IMR-90 (cell line): ENCODE results near the gene AK2. TPM values are rescaled to one million over a fixed set of nuclear protein-coding genes. Genes with fewer than 3 reads are reported as not detected.
A peak's percentile ranks its signal among the peaks of the same experiment; 100 is the strongest.

Source experiments
- ATAC-seq: fragments of 200-7000 bp; cut with Tn5 transposase; 2 replicates; pipeline ENCODE4 v1.9.1; 2020; ENCODE audit warnings: low read depth, mild to moderate bottlenecking, moderate library complexity
- BruUV-seq: library from RNA; stranded (reverse); fragments of 400-500 nt; replicated peaks from 2 replicates; lab custom pipeline; 2021; lab: Mats Ljungman, UMichigan
- CTCF ChIA-PET: fragments of 300-600 bp; formaldehyde crosslinking; extraction: SDS; loops from one replicate; lab custom pipeline; 2021; ENCODE audit warnings: antibody characterized with exemption; lab: Yijun Ruan, JAX
- POLR2A ChIA-PET: fragments of 300-600 bp; sonication (Branson Sonifier 250); formaldehyde crosslinking; loops from one replicate; lab custom pipeline; 2022; ENCODE audit warnings: antibody characterized with exemption; ENCODE audit not compliant: unreplicated experiment; lab: Charles Lee
- DNase-seq: peaks from one replicate; pipeline ENCODE4 v3.0.0; 2013
- H2AFZ ChIP-seq: replicated peaks from 2 replicates; pipeline ENCODE3; 2013; ENCODE audit warnings: low read length, mild to moderate bottlenecking; ENCODE audit not compliant: poor library complexity
- H2AK5ac ChIP-seq: 2 replicates; pipeline ENCODE4 v1.6.1; 2013; ENCODE audit warnings: low read depth, low read length, inconsistent platforms
- H2AK9ac ChIP-seq: replicated peaks from 2 replicates; pipeline ENCODE3; 2013; ENCODE audit warnings: mild to moderate bottlenecking, low read depth, low read length, moderate library complexity; ENCODE audit not compliant: poor library complexity
- H2BK120ac ChIP-seq: 2 replicates; pipeline ENCODE4 v1.6.1; 2013; ENCODE audit warnings: low read depth, low read length, inconsistent platforms
- H2BK15ac ChIP-seq: 3 replicates; pipeline ENCODE4 v1.6.1; 2013; ENCODE audit warnings: low read depth, low read length, inconsistent platforms
- H2BK20ac ChIP-seq: 2 replicates; pipeline ENCODE4 v1.6.1; 2013; ENCODE audit warnings: low read depth, mild to moderate bottlenecking, inconsistent platforms, low read length, moderate library complexity
- H2BK5ac ChIP-seq: 2 replicates; pipeline ENCODE4 v1.6.1; 2013; ENCODE audit warnings: mild to moderate bottlenecking, low read depth, low read length, inconsistent platforms; ENCODE audit not compliant: poor library complexity, severe bottlenecking
- H3K14ac ChIP-seq: replicated peaks from 2 replicates; pipeline ENCODE4 v1.6.1; 2013; ENCODE audit warnings: low read depth, low read length, inconsistent platforms
- H3K18ac ChIP-seq: 2 replicates; pipeline ENCODE4 v1.6.1; 2013; ENCODE audit warnings: low read depth, low read length, control low read depth
- H3K23ac ChIP-seq: 2 replicates; pipeline ENCODE4 v1.6.1; 2013; ENCODE audit warnings: low read depth, low read length, inconsistent platforms
- H3K27ac ChIP-seq: 2 replicates; pipeline ENCODE4 v1.5.1; 2013; ENCODE audit warnings: mild to moderate bottlenecking, control low read depth, low read length; ENCODE audit not compliant: insufficient read depth
- H3K27me3 ChIP-seq: 2 replicates; pipeline ENCODE4 v1.6.1; 2013; ENCODE audit warnings: low read length; ENCODE audit not compliant: control insufficient read depth, insufficient read depth
- H3K36me3 ChIP-seq: 2 replicates; pipeline ENCODE4 v1.6.1; 2013; ENCODE audit warnings: low read length, mixed read lengths; ENCODE audit not compliant: control insufficient read depth, insufficient read depth
- H3K4ac ChIP-seq: 2 replicates; pipeline ENCODE4 v1.6.1; 2013; ENCODE audit warnings: low read depth, low read length, inconsistent platforms
- H3K4me1 ChIP-seq: 2 replicates; pipeline ENCODE4 v1.6.1; 2013; ENCODE audit warnings: low read length, mixed read lengths; ENCODE audit not compliant: control insufficient read depth, insufficient read depth
- H3K4me2 ChIP-seq: 2 replicates; pipeline ENCODE4 v1.6.1; 2013; ENCODE audit warnings: low read depth, mild to moderate bottlenecking, control low read depth, low read length, moderate library complexity
- H3K4me3 ChIP-seq: 2 replicates; pipeline ENCODE4 v1.5.1; 2013; ENCODE audit warnings: low read depth, mild to moderate bottlenecking, control low read depth, low read length, moderate library complexity; ENCODE audit not compliant: insufficient read depth
- H3K56ac ChIP-seq: 2 replicates; pipeline ENCODE4 v1.6.1; 2013; ENCODE audit warnings: low read length, inconsistent platforms; ENCODE audit not compliant: insufficient read depth; ENCODE audit errors: extremely low read depth
- H3K79me1 ChIP-seq, 2 experiments: 2 replicates each; pipeline ENCODE4 v1.6.1; 2013; ENCODE audit warnings: low read length in 2 of 2, inconsistent platforms in 1 of 2, low read depth in 1 of 2
- H3K9ac ChIP-seq: 2 replicates; pipeline ENCODE4 v1.6.1; 2013; ENCODE audit warnings: low read depth, low read length, control low read depth
- H3K9me1 ChIP-seq: 2 replicates; pipeline ENCODE4 v1.6.1; 2013; ENCODE audit warnings: low read length, inconsistent platforms; ENCODE audit not compliant: insufficient read depth
- H3K9me3 ChIP-seq: 2 replicates; pipeline ENCODE4 v1.6.1; 2013; ENCODE audit warnings: low read length; ENCODE audit not compliant: control insufficient read depth, insufficient read depth
- H4K20me1 ChIP-seq: 2 replicates; pipeline ENCODE4 v1.6.1; 2013; ENCODE audit warnings: low read length, inconsistent platforms; ENCODE audit not compliant: insufficient read depth
- H4K5ac ChIP-seq: 2 replicates; pipeline ENCODE4 v1.6.1; 2013; ENCODE audit warnings: mild to moderate bottlenecking, low read depth, low read length, control low read depth
- H4K8ac ChIP-seq, 2 experiments: 2 replicates each; pipeline ENCODE4 v1.6.1; 2013; ENCODE audit warnings: low read depth in 2 of 2, low read length in 2 of 2, control low read depth in 1 of 2, inconsistent platforms in 1 of 2
- H4K91ac ChIP-seq: 2 replicates; pipeline ENCODE4 v1.6.1; 2013; ENCODE audit warnings: low read depth, low read length, inconsistent platforms; ENCODE audit not compliant: insufficient read depth
- BHLHE40 ChIP-seq: fragments of 150-350 bp; IDR thresholded peaks from 2 replicates; pipeline ENCODE4 v1.6.1; 2016; ENCODE audit warnings: mild to moderate bottlenecking, low read depth, low read length
- CHD1 ChIP-seq: IDR thresholded peaks from 2 replicates; pipeline ENCODE4 v1.6.1; 2012; ENCODE audit warnings: low read depth, low read length, improper control_type of control experiment
- ELK1 ChIP-seq: fragments of 150-350 bp; IDR thresholded peaks from 2 replicates; pipeline ENCODE4 v1.6.1; 2016; ENCODE audit warnings: low read depth, mild to moderate bottlenecking, low read length, moderate library complexity, borderline replicate concordance
- FOS ChIP-seq: fragments of 150-350 bp; IDR thresholded peaks from 2 replicates; pipeline ENCODE4 v1.6.1; 2016; ENCODE audit warnings: low read depth, low read length
- MAFK ChIP-seq: IDR thresholded peaks from 2 replicates; pipeline ENCODE4 v1.6.1; 2012; ENCODE audit warnings: low read depth, low read length, improper control_type of control experiment
- MAZ ChIP-seq: IDR thresholded peaks from 2 replicates; pipeline ENCODE4 v1.6.1; 2012; ENCODE audit warnings: low read depth, mild to moderate bottlenecking, low read length, improper control_type of control experiment, moderate library complexity, borderline replicate concordance
- NFE2L2 ChIP-seq: fragments of 150-350 bp; IDR thresholded peaks from 2 replicates; pipeline ENCODE4 v1.6.1; 2016; ENCODE audit warnings: low read depth, mild to moderate bottlenecking, low read length
- POLR2A ChIP-seq: IDR thresholded peaks from 2 replicates; pipeline ENCODE4 v1.6.1; 2012; ENCODE audit warnings: mild to moderate bottlenecking, low read depth, low read length
- RAD21 ChIP-seq: IDR thresholded peaks from 2 replicates; pipeline ENCODE4 v1.6.1; 2012; ENCODE audit warnings: low read length, improper control_type of control experiment
- RCOR1 ChIP-seq: IDR thresholded peaks from 2 replicates; pipeline ENCODE4 v1.6.1; 2012; ENCODE audit warnings: mild to moderate bottlenecking, low read length, improper control_type of control experiment; ENCODE audit not compliant: insufficient replicate concordance
- RFX5 ChIP-seq: IDR thresholded peaks from 2 replicates; pipeline ENCODE4 v1.8.0; 2012; ENCODE audit warnings: low read depth, mild to moderate bottlenecking, low read length, moderate library complexity
- USF2 ChIP-seq: fragments of 150-350 bp; IDR thresholded peaks from 2 replicates; pipeline ENCODE4 v1.6.1; 2017; ENCODE audit warnings: mild to moderate bottlenecking, antibody characterized with exemption, low read length, low read depth
- WGBS, 2 experiments: methylation state at CpG; one replicate each; pipeline versions ENCODE4 v1.1.5 to v1.1.7; 2013; ENCODE audit warnings: missing lambda C conversion rate in 2 of 2; ENCODE audit not compliant: insufficient read length in 1 of 2; ENCODE audit errors: extremely low coverage in 2 of 2; 5-methylcytosine and 5-hydroxymethylcytosine counted together
- dilution Hi-C: fragments of 300-500 bp; cut with HindIII; formaldehyde crosslinking; loops from one replicate; pipeline ENCODE4 v1.14.3; 2018; ENCODE audit warnings: low sequenced_read_pairs; ENCODE audit not compliant: unreplicated experiment
- in situ Hi-C: fragments of 300-500 bp; cut with MboI; formaldehyde crosslinking; loops from 3 replicates; pipeline ENCODE4 v1.14.3; 2019; ENCODE audit warnings: low sequenced_read_pairs, inconsistent platforms, mixed read lengths
- intact Hi-C: fragments of 100-400 bp; cut with micrococcal nuclease; formaldehyde crosslinking; loops from 2 replicates; pipeline ENCODE4 v1.10.0; 2022
- polyA plus RNA-seq, 3 experiments: library from polyadenylated mRNA; depleted of rRNA; stranded (reverse); fragments of >200 nt; gene quantifications; 2 replicates each; pipeline ENCODE4 v1.2.3, GENCODE V29; 2012; ENCODE audit warnings: low replicate concordance in 1 of 3
- total RNA-seq: library from RNA; depleted of rRNA; stranded (reverse); fragments of >200 nt; gene quantifications from 2 replicates; pipeline ENCODE4 v1.2.3, GENCODE V29; 2012

AK2 gene
- total and polyA plus RNA-seq, 2 of the 4 experiments (the other 2 are of a cell fraction): 118 to 203 TPM

GRCh38 chr1:33039840-33040239, 3.2 kb upstream of the AK2 start:
- H3K9me3 ChIP-seq: no peaks in the 10 kb centered on the region
- H3K27me3 ChIP-seq: no peaks in the 10 kb centered on the region
- no peak overlapping the region for H2AK5ac ChIP-seq
- H3K23ac ChIP-seq: no peak overlapping the region
- ChIA-PET POLR2A (no interaction called here), CTCF (no interaction called here)
- no peak overlapping the region for H3K4me3 ChIP-seq
- 30% methylated on average over 2 of the region's 8 CpGs; no CpG with 5 or more reads in 1 of the 2 experiments for WGBS, 2 experiments
- H3K27ac ChIP-seq: no peak overlapping the region
- H3K9ac ChIP-seq: no peak overlapping the region
- DNase-seq (no peak), ATAC-seq (no peak)
- H3K4me2 ChIP-seq: no peak overlapping the region
- no peaks in the 10 kb centered on the region for H3K36me3 ChIP-seq
- TF ChIP-seq BHLHE40: no peak
- TF ChIP-seq USF2: no peak
- no peak for TF ChIP-seq MAZ
- TF ChIP-seq RCOR1: no peak
- no peak for TF ChIP-seq CHD1
- TF ChIP-seq FOS: no peak
- TF ChIP-seq ELK1: no peak
- no peak for TF ChIP-seq POLR2A
- no peak for TF ChIP-seq NFE2L2
- no peak for TF ChIP-seq RAD21
- TF ChIP-seq MAFK: no peak
- no peak for TF ChIP-seq RFX5
- dilution Hi-C loops: no loop called here
- H2BK15ac ChIP-seq: no peak overlapping the region
- no peak overlapping the region for H3K56ac ChIP-seq
- H3K18ac ChIP-seq: no peak overlapping the region
- intact Hi-C loops: no loop called here
- H3K4ac ChIP-seq: no peak overlapping the region
- no peak overlapping the region for H4K91ac ChIP-seq
- H3K79me1 ChIP-seq: peaks cover 9 to 16% of the 10 kb centered on the region in 2 experiments
- H3K9me1 ChIP-seq: peaks cover 10% of the 10 kb centered on the region; the same call in 1 of the 2 replicates
- H4K8ac ChIP-seq: no peak overlapping the region
- no peak overlapping the region for H2BK5ac ChIP-seq
- H2BK20ac ChIP-seq: no peak overlapping the region
- BruUV-seq: no TSS peak
- H3K4me1 ChIP-seq: peaks cover 3% of the 10 kb centered on the region; the same call in 1 of the 2 replicates
- no peak overlapping the region for H2BK120ac ChIP-seq
- H2AFZ ChIP-seq: peak overlapping the region; percentile 56
- peaks cover 4% of the 10 kb centered on the region; the same call in 1 of the 2 replicates for H4K20me1 ChIP-seq
- H3K14ac ChIP-seq: no peak overlapping the region
- no peak overlapping the region for H4K5ac ChIP-seq
- no peak overlapping the region for H2AK9ac ChIP-seq
- in situ Hi-C loops: no loop called here
